GM08714 (cell line): ENCODE results near the gene PRPF6.
A peak's percentile ranks its signal among the peaks of the same experiment; 100 is the strongest.

Experiments used
- H3K4me3 ChIP-seq: fragments of 200-500 bp; sonication (Bioruptor generic); 2 replicates; pipeline ENCODE4 v1.5.1; 2014; ENCODE audit warnings: mild to moderate bottlenecking, low read length, inconsistent platforms
- ZNF274 ChIP-seq: IDR thresholded peaks from 2 replicates; pipeline ENCODE4 v1.6.1; 2012; ENCODE audit warnings: mild to moderate bottlenecking, low read depth, low read length

PRPF6 gene

GRCh38 chr20:64040231-64041039 is 59.5 kb downstream of the PRPF6 start:
- no peak overlapping the region for H3K4me3 ChIP-seq
- TF ChIP-seq ZNF274, result no peak

GRCh38 chr20:64041040-64041780 is 60.3 kb downstream of the PRPF6 start:
- TF ChIP-seq ZNF274, result no peak
- no peak overlapping the region for H3K4me3 ChIP-seq

GRCh38 chr20:64041781-64042053 is 60.8 kb downstream of the PRPF6 start:
- TF ChIP-seq ZNF274, result no peak
- H3K4me3 ChIP-seq, result peak overlapping the region; percentile 23; the same call in 1 of the 2 replicates

- no peak for TF ChIP-seq ZNF274
- H3K4me3 ChIP-seq, result peak overlapping the region; percentile 23; the same call in 1 of the 2 replicates
Observed at GRCh38 chr20:64042054-64042781, 61.3 kb downstream of the PRPF6 start.

- TF ChIP-seq ZNF274, result no peak
- H3K4me3 ChIP-seq, result no peak overlapping the region
Observed at GRCh38 chr20:64043768-64044167, 62.8 kb downstream of the PRPF6 start.

GRCh38 chr20:64044484-64045247 is 63.7 kb downstream of the PRPF6 start:
- no peak overlapping the region for H3K4me3 ChIP-seq
- TF ChIP-seq ZNF274, result no peak

GRCh38 chr20:64045346-64046011 is 64.5 kb downstream of the PRPF6 start:
- no peak overlapping the region for H3K4me3 ChIP-seq
- TF ChIP-seq ZNF274, result no peak

- no peak overlapping the region for H3K4me3 ChIP-seq
- TF ChIP-seq ZNF274, result no peak
Observed at GRCh38 chr20:64047046-64047389, 66.1 kb downstream of the PRPF6 start.

GRCh38 chr20:64047968-64048401 is 67.1 kb downstream of the PRPF6 start:
- TF ChIP-seq ZNF274, result no peak
- H3K4me3 ChIP-seq, result no peak overlapping the region

GRCh38 chr20:64048402-64049044 is 67.6 kb downstream of the PRPF6 start:
- TF ChIP-seq ZNF274, result no peak

GRCh38 chr20:64049060-64049877 is 68.3 kb downstream of the PRPF6 start, which contains the start of gene SOX18:
Gene SOX18 (minus strand): TSS chr20:64049639. CDS start chr20:64049516, 123 bp downstream.
- H3K4me3 ChIP-seq, result no peak within 1 kb of the TSS

More at GRCh38 chr20:64048402-64049044, 67.6 kb downstream of the PRPF6 start:
- H3K4me3 ChIP-seq, result no peak overlapping the region

GRCh38 chr20:64049878-64050260 is 68.9 kb downstream of the PRPF6 start:
- TF ChIP-seq ZNF274, result no peak
- no peak overlapping the region for H3K4me3 ChIP-seq

More at GRCh38 chr20:64049060-64049877, 68.3 kb downstream of the PRPF6 start, which contains the start of gene SOX18:
- no peak for TF ChIP-seq ZNF274
